Fibroblast of skin of right quadriceps (primary cell): ENCODE results near the gene PCSK9.
"Not testable (repeated sequence)": the region's sequence is repeated elsewhere in the genome, so short reads cannot be mapped to it uniquely, and the experiment has no call there.

ENCODE experiments used
- DNase-seq: peaks from one replicate; pipeline ENCODE4 v3.0.0-alpha.2; 2013

PCSK9 gene

DNA sequence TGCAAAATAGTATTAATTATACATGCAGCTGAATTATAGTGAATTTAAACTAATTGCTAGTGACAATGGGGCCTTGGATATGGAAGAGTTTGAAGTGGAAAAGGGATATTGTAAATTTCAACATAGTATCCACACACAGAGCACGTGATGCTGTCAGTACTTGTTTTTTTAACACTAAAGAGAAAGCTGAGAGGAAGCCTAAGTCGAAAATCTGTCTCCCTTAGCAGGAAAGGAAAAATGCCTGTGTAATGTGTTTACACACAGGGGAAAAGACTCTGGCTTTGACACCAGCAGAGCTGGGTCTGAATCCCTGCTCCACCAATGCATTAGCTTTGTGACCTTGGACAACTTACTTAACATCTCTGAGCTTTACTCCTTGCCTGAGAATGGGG lies 42.6 kb downstream of the PCSK9 start:
- DNase-seq, result no peak

DNA sequence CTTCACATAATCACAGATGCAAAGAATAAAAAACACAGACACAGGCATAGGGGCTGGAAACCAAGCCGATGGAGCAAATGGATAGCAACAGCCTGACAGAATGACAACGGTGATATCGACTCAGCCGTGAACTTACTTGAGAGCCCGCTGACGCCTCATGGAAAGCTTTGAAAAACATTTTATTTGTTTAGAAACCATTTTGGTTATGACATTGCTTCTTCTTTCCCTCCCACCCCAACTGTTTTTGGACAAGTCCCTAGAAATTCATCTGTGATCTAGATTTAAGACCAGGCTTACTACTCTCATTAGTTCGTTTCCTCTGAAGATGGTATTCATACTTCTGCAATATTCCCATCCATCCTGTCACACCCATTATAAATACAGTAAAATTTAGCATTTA lies 44.9 kb downstream of the PCSK9 start:
- no peak for DNase-seq

DNA sequence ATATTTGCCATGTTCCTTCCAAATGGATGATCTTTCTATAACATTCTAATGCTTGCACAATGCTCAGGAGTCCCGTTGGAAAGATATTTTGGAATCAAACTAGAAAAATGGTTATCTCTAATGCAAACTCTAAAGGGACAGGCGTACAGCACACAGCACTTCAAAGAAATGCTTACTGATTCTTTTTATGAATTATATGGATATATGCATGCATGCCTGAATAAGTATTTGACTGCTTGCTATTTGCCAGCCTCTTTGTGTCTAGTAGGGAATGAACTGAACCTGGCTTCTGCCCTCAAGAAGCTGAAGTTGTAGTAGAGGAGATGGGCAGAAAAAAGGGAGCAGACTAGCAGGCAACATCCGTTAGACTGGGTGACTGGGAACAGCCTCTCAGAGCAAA lies 48.1 kb downstream of the PCSK9 start:
- DNase-seq, result no peak

DNA sequence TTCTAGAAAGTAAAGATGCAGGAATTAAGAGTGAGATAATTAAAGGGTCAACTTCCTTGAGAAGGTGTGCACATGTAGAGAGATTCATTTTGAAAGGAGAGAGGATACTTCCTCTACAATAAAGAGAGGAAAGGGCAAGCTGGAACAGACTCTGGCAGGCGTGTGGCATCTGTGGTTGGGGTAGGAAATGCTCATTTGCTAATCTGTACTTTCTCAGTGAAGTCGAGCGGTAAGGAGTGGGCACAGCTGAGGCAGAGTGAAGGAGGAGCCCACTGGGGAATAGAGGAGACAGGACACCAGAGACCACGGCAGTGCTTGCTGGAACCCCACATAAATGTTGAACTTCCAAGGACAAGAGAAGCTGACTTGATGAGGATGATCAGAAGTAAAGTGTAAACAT lies 49.1 kb downstream of the PCSK9 start:
- DNase-seq, result no peak

DNA sequence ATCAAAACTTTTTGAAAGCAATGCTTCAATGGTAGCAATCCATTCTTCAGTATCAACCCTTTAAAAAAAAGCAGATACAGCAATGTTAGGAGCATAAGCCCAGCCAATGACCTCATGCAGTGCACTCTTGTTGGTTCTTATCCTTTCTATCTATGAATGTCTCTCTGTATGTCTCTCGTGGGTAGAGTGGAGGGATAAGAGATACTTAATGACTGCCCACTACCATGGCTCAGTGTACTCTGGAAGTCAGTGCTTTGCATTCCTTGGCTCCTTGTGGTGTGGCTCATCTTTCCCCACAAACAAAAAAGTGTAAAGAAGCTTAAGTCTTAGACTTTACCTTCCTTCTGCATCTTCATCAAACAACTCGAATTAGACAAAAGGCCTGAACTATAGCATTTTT lies 50.3 kb downstream of the PCSK9 start:
- peak; percentile 4 for DNase-seq

DNA sequence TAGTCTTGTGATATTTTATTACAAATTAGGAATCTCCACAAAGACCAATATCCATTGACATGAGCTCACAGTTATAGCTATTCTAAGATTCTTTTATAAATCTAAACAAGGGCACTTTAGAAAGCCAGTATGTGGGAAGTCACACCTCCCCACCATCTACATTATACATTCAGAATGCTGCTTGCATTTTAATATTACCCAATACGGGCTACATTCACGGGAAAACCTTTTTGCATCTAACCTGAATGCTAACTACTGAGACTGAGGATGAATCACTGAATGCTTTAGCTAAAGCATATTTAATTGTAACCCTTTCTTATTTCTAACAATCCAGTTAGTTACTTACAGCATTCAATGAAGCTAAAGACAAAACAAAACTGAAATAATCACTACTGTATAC lies 53.1 kb downstream of the PCSK9 start:
- no peak for DNase-seq

DNA sequence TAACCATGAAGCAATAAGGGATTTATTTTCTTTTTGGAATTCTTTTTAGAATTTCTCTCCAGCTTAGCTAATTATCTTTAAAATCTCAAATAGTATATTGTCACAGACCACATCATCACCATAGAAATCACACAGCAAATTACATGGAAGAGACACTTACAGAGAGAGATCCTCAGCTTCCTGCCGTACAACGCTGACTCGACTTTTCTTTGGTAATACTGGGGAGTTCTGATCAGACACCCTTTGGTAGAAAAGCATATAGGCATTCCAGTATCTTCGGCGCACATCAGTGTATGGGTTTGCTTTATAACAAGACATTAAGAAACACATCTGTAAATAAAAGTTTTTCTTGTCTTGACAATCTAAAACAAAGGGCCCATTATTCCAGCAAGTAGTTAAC lies 55.7 kb downstream of the PCSK9 start:
- DNase-seq, result no peak

DNA sequence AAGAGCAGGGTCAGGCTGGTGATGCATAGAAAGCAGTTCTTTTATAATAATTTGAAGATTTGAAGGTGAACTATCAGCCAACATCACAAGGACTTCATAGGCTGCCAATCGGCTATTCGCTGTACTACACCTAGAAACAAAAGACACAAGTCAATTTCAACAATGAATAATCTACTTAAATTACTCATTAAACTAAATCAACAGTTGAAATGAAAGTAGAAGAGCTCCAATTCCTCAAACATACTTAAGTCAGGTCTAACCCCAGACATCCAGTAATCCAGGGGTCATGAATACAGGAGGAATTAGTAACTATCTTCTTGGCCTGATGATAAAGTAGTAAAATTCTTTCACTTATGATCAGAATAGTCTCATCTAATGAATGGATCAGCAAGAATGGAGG lies 64.5 kb downstream of the PCSK9 start:
- DNase-seq, result no peak

DNA sequence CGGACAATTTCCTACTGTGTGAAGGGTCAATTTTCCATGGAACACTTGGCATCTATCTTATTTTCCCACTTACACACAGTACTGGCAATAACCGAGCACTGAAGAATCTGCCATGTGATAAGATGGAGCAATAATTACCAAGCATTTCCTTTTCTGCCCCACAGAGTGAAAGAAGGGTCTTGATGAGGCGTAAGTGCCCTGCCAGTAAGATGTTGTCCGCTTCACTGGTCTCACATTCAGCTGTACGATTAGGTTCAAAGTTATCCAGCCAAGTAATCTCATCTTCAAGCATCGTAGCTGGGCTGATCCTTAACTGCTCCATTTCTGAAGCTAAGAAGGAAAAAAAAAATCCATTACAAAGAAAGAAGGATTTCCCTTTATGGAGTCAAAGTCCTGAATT lies 67.8 kb downstream of the PCSK9 start:
- DNase-seq, result no peak

DNA sequence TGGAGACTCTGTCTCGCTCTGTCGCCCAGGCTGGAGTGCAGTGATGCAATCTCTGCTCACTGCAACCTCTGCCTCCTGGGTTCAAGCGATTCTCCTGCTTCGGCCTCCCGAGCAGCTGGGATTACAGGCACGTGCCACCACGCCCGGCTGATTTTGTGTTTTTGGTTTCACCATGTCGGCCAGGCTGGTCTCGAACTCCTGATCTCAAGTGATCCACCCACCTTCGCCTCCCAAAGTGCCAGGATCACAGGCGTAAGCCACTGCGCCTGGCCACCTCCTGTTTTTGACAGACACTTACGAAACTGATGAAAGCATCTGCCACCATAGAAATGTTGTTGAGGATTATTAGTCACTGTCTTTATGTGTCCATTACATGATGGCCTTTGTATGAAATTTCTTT lies 69.7 kb downstream of the PCSK9 start:
- DNase-seq, result not testable (repeated sequence)
